A549 treated with AZD9567 at 1 μM for 4 hours (cell line): ENCODE measurements around the gene GID8. TPM values are rescaled to one million over a fixed set of nuclear protein-coding genes. Genes with fewer than 3 reads are reported as not detected.

Source experiments
- total RNA-seq: library from RNA; stranded (reverse); fragments of 200-300 nt; extraction: Qiagen RNA extraction; gene quantifications from 5 replicates; pipeline ENCODE4 v1.2.3, GENCODE V29; 2022; ENCODE audit not compliant: insufficient read depth

Gene GID8
- total RNA-seq, result 22.5 to 24.8 TPM (median 23.5 TPM) in 5 replicates

GRCh38 chr20:62938105-62938888 lies at the start of gene GID8:
TSS of gene GID8 (plus strand) at chr20:62938147. CDS start at chr20:62941503, 3,356 bp downstream.

GRCh38 chr20:62926229-62927127 lies 11.5 kb upstream of the GID8 start, which contains the start of gene DIDO1:
TSS of gene DIDO1 (minus strand) at chr20:62926505.

GRCh38 chr20:62952373-62952967 lies 14.5 kb downstream of the GID8 start, which contains the start of gene SLC17A9:
TSS of gene SLC17A9 (plus strand) at chr20:62952709. CDS start at chr20:62952831, 122 bp downstream.

Other genes starting within 250 kb of the GID8 start
- gene NTSR1, start 229.3 kb upstream of the GID8 start, total RNA-seq, result 0.07 to 0.14 TPM (median 0.08 TPM) in 4 of 5 replicates, not detected in the other
- 18.7 to 26.2 TPM (median 23.4 TPM) in 5 replicates for gene MRGBP, start 141.7 kb upstream of the GID8 start, total RNA-seq
- gene OGFR, start 133.3 kb upstream of the GID8 start, total RNA-seq, result 40.2 to 48.7 TPM (median 46.2 TPM) in 5 replicates
- 0.43 to 0.62 TPM (median 0.54 TPM) in 4 of 5 replicates, not detected in the other for gene COL9A3, start 121.1 kb upstream of the GID8 start, total RNA-seq
- gene TCFL5, start 76.3 kb upstream of the GID8 start, total RNA-seq, result 3.7 to 8.3 TPM (median 4.3 TPM) in 5 replicates
- 18.1 to 25.2 TPM (median 24.3 TPM) in 5 replicates for gene DIDO1, start 11.6 kb upstream of the GID8 start, total RNA-seq
- gene SLC17A9, start 14.6 kb downstream of the GID8 start, total RNA-seq, result 0.03 TPM in 2 of 5 replicates, not detected in the others
- not detected in 5 replicates for gene BHLHE23, start 68.8 kb downstream of the GID8 start, total RNA-seq